MM.1S (cell line): ENCODE results near the gene TMC4.

Experiments used
- EZH2 ChIP-seq: fragments of 300-600 bp; sonication (generic); optimal IDR thresholded peaks from 2 replicates; pipeline ENCODE3; 2017; ENCODE audit warnings: low read depth, mild to moderate bottlenecking, antibody characterized with exemption, low read length, mixed read lengths
- EZH2phosphoT487 ChIP-seq: fragments of 300-600 bp; sonication (generic); IDR thresholded peaks from 2 replicates; pipeline ENCODE4 v1.6.1; 2018; ENCODE audit warnings: antibody characterized with exemption, low read length

GRCh38 chr19:54199401-54199800 is 26.4 kb upstream of the TMC4 start:
- TF ChIP-seq EZH2phosphoT487 = no peak
- no peak for TF ChIP-seq EZH2
